Activated naive CD4-positive, alpha-beta T cell treated with anti-CD3 and anti-CD28 coated beads, Interleukin-2, amount 50 U/mL, for 72 hours (primary cell): ENCODE measurements around the gene TRMT1L. TPM values are rescaled to one million over a fixed set of nuclear protein-coding genes. Genes with fewer than 3 reads are reported as not detected.

Source experiments
- ATAC-seq, 2 donors: fragments of 150-1000 bp; cut with Tn5 transposase; 2 replicates each; pipeline ENCODE4 v1.10.0; 2021; ENCODE audit warnings: mild to moderate bottlenecking in 2 of 2, moderate library complexity in 2 of 2
- DNase-seq, 2 donors: peaks; one replicate each; pipeline ENCODE4 v3.0.0; 2021 to 2022; ENCODE audit warnings: low spot score in 2 of 2
- H3K27ac Mint-ChIP-seq, 2 donors: one replicate each; pipeline ENCODE4 v1.8.0; 2022; ENCODE audit warnings: mild to moderate bottlenecking in 2 of 2, mixed read lengths in 2 of 2
- H3K36me3 Mint-ChIP-seq, 2 donors: one replicate each; pipeline ENCODE4 v1.8.0; 2022; ENCODE audit warnings: mixed read lengths in 2 of 2
- H3K9me3 Mint-ChIP-seq, 2 donors: one replicate each; pipeline ENCODE4 v1.8.0; 2022; ENCODE audit warnings: mixed read lengths in 2 of 2
- total RNA-seq, 2 donors: library from RNA; stranded (reverse); gene quantifications; one replicate each; pipeline ENCODE4 v1.2.3, GENCODE V29; 2022

The TRMT1L gene
- total RNA-seq, 2 donors from 2014 or later = 24.9 to 31.6 TPM

DNA sequence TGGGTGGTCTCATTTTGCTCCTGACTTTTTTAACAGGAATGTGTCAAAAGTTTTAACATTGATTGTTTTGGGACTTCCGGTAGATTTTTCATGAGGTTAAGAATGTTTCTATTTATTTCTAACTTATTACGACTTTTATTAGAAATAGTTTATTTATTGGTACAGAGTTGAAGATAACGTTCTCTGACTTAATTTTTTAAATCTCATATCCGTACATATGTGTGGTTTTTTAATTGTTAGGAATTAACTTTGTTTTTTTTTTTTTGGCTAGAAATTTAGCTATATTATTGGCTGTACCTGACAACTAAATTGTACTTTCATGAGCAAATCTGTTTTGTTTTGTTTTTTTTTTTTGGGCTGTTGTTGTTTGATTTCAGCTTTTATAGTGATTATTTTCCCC is 79.4 kb downstream of the TRMT1L start:
- Mint-ChIP-seq H3K36me3 (peaks cover 0 to 23% of the 10 kb centered on the region in 2 donors), H3K27ac (no peak overlapping the region), H3K9me3 (peaks cover 0 to 13% of the 10 kb centered on the region in 2 donors)
- DNase-seq = no peak
- ATAC-seq = no peak

GRCh38 chr1:185075476-185075875 is 81.3 kb downstream of the TRMT1L start:
- H3K36me3 Mint-ChIP-seq = peaks cover 0 to 31% of the 10 kb centered on the region in 2 donors
- ATAC-seq (no peak), DNase-seq (no peak)
- peaks cover 5 to 13% of the 10 kb centered on the region in 2 donors for H3K9me3 Mint-ChIP-seq
- no peak overlapping the region for H3K27ac Mint-ChIP-seq

DNA sequence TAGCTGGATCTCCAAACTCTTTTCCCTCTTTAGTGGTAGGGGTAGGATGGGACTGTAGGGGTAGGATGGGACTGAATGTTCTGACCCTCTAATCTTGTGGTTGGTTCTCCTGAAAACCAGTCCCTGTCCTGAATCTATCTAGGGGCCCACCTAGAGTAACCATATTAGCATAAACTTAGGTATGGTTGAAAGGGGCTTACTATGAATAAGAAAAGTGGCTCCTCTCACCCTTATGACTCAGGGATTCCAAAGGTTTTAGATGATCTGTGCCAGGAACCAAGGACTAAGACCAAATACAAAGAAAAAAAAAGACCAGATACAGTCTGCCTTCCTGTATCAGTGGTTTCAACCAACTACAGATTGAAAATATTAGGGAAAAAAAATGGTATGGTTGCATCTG is 82.4 kb downstream of the TRMT1L start:
- ATAC-seq (peak; percentile 13 to 56), DNase-seq (no peak)
- H3K9me3 Mint-ChIP-seq = peaks cover 5 to 13% of the 10 kb centered on the region in 2 donors
- H3K36me3 Mint-ChIP-seq = peaks cover 0 to 24% of the 10 kb centered on the region in 2 donors
- no peak overlapping the region for H3K27ac Mint-ChIP-seq

- H3K36me3 Mint-ChIP-seq = peaks cover 0 to 24% of the 10 kb centered on the region in 2 donors
- ATAC-seq = peak in 1 of 2 donors; percentile 31
- H3K27ac Mint-ChIP-seq = peak overlapping the region in 1 of 2 donors; percentile 52
- no peak for DNase-seq
- H3K9me3 Mint-ChIP-seq = peaks cover 5 to 13% of the 10 kb centered on the region in 2 donors
Observed at GRCh38 chr1:185073725-185074124, 83.0 kb downstream of the TRMT1L start.

- Mint-ChIP-seq H3K27ac (no peak overlapping the region), H3K9me3 (peaks cover 5 to 9% of the 10 kb centered on the region in 2 donors), H3K36me3 (peaks cover 0 to 39% of the 10 kb centered on the region in 2 donors)
- ATAC-seq = no peak
- DNase-seq = no peak
Observed at GRCh38 chr1:185070051-185070450, 86.7 kb downstream of the TRMT1L start.

- Mint-ChIP-seq H3K27ac (no peak overlapping the region), H3K9me3 (peaks cover 5 to 9% of the 10 kb centered on the region in 2 donors), H3K36me3 (peaks cover 0 to 45% of the 10 kb centered on the region in 2 donors)
- DNase-seq (no peak), ATAC-seq (no peak)
Observed at GRCh38 chr1:185069202-185069772, 87.5 kb downstream of the TRMT1L start.

DNA sequence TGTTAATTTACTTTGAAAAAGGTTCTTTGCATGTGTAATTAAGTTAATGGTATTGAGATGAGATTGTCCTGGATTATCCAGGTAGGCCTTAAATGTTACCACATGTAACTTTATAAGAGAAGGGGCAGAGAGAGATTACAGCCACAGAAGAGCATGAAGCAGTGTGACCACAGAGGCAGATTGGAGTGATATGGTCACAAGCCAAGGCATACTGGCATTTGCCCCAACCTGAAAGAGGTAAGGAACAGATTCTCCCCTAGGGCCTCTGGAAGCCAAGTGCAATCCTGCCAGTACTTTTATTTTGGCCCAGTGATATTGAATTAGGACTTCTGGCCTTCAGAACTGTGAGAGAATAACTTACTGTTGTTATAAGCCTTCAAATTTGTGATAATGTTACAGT is 88.4 kb downstream of the TRMT1L start:
- H3K36me3 Mint-ChIP-seq = peaks cover 0 to 45% of the 10 kb centered on the region in 2 donors
- H3K27ac Mint-ChIP-seq = no peak overlapping the region

More for the DNA sequence above, 88.4 kb downstream of the TRMT1L start:
- peaks cover 5 to 9% of the 10 kb centered on the region in 2 donors for H3K9me3 Mint-ChIP-seq
- DNase-seq (no peak), ATAC-seq (no peak)

Other genes with a start within 250 kb of the TRMT1L start
- gene NIBAN1, start 182.4 kb downstream of the TRMT1L start, total RNA-seq = 10 to 100 TPM in 1 of 2 donors, 1 to 10 TPM in 1; 3.4 to 19.4 TPM
- gene RNF2, start 111.4 kb downstream of the TRMT1L start, total RNA-seq = 10 to 100 TPM; 14.2 to 20.6 TPM
- gene SWT1, start 214 bp upstream of the TRMT1L start, total RNA-seq = 1 to 10 TPM; 4.1 to 7.1 TPM
- 100 to 1,000 TPM in 1 of 2 donors, 10 to 100 TPM in 1; 92.2 to 201 TPM for gene IVNS1ABP, start 160.3 kb upstream of the TRMT1L start, total RNA-seq